Measurements from ENCODE around the gene CDC26.

- TF ChIP-seq POLR2A (IDR thresholded peaks at IDR 0.05) (no peak), POLR2AphosphoS5 (IDR thresholded peaks at IDR 0.05) (no peak), EP300 (IDR thresholded peaks at IDR 0.05) (no peak)
- TF ChIP-seq, protein P1, sequence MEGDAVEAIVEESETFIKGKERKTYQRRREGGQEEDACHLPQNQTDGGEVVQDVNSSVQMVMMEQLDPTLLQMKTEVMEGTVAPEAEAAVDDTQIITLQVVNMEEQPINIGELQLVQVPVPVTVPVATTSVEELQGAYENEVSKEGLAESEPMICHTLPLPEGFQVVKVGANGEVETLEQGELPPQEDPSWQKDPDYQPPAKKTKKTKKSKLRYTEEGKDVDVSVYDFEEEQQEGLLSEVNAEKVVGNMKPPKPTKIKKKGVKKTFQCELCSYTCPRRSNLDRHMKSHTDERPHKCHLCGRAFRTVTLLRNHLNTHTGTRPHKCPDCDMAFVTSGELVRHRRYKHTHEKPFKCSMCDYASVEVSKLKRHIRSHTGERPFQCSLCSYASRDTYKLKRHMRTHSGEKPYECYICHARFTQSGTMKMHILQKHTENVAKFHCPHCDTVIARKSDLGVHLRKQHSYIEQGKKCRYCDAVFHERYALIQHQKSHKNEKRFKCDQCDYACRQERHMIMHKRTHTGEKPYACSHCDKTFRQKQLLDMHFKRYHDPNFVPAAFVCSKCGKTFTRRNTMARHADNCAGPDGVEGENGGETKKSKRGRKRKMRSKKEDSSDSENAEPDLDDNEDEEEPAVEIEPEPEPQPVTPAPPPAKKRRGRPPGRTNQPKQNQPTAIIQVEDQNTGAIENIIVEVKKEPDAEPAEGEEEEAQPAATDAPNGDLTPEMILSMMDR (IDR thresholded peaks at IDR 0.05): no peak
Measured at GRCh38 chr9:113250807-113251206, 24.6 kb downstream of the CDC26 start.

Measured in suprapubic skin (tissue), 4 donors.